ENCODE data around the gene TSG101.
A peak's percentile ranks its signal among the peaks of the same experiment; 100 is the strongest.

The TSG101 gene, protein sequence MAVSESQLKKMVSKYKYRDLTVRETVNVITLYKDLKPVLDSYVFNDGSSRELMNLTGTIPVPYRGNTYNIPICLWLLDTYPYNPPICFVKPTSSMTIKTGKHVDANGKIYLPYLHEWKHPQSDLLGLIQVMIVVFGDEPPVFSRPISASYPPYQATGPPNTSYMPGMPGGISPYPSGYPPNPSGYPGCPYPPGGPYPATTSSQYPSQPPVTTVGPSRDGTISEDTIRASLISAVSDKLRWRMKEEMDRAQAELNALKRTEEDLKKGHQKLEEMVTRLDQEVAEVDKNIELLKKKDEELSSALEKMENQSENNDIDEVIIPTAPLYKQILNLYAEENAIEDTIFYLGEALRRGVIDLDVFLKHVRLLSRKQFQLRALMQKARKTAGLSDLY

DNA sequence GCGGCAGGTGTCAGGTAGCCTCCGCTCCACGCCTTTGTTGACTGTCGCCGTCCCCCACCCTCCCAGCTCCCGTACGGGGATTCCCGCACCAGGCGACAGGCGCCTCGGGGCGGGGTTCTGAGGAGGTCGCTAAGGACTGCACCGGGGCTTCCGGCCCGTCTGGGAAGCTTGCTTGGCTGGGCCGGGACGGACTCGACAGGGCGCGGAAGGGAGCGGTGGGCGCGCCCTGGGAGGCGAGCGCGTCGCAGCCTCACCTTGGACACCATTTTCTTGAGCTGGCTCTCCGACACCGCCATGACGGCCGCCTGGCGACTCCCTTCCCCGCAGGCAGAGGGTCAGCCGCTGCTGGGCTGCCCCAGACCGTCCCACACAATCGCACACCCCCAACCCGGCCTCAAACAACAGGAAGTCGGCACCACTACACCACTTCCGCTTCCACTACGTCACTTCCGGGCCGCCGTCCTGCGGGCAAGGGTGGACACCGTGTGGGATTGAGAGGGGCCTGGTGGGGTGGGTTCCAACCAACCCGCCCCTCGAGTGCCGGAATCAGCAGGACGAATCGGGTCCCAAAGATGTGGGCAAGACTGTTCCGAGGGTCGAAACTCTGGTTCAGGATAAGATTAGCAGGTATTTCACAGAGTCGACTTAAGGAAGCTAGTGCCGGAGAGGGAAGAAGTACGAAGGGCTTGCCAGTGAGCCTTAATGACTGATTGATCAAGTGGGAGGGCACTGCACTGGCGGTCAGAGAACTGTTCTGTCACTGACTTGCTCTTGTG lies at the start of gene TSG101:
TSS of gene TSG101 (minus strand) at position 422 of the 776 bp plus-strand sequence. CDS start at position 296, 126 bp downstream.
- TF ChIP-seq, protein P1, sequence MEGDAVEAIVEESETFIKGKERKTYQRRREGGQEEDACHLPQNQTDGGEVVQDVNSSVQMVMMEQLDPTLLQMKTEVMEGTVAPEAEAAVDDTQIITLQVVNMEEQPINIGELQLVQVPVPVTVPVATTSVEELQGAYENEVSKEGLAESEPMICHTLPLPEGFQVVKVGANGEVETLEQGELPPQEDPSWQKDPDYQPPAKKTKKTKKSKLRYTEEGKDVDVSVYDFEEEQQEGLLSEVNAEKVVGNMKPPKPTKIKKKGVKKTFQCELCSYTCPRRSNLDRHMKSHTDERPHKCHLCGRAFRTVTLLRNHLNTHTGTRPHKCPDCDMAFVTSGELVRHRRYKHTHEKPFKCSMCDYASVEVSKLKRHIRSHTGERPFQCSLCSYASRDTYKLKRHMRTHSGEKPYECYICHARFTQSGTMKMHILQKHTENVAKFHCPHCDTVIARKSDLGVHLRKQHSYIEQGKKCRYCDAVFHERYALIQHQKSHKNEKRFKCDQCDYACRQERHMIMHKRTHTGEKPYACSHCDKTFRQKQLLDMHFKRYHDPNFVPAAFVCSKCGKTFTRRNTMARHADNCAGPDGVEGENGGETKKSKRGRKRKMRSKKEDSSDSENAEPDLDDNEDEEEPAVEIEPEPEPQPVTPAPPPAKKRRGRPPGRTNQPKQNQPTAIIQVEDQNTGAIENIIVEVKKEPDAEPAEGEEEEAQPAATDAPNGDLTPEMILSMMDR (IDR thresholded peaks at IDR 0.05; ENCODE audit: extremely low read depth, insufficient read depth, missing control alignments): no peak
- DNase-seq (ENCODE audit: low spot score): peak; percentile 92
- in situ Hi-C loops (cut with MboI; ENCODE audit: low pct_unique_long_range_greater_than_20kb, low sequenced_read_pairs, unreplicated experiment): loop anchor here (25.0 kb wide), 1 partner anchor 211 kb away; the partner anchor contains the start of gene IGSF22

DNA sequence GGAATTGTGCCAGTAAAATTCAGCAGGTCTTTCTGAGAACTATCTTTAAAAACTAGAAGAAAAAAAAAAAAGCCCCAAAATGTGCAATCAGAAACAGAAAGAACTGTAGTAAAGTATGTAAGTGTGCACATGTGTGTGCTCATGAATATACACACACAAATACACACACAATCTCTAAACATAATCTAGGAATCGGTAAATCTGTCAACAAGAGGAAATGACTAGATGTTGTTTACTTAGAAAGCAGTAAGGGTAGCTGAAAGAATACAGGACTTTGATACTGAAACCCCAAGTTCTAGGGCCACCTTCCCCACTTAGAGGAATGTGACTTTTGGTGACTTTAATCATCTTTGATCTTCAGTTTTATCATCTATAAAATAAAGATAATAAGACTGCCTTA lies 48.6 kb upstream of the TSG101 start:
- in situ Hi-C loops (cut with MboI; ENCODE audit: low pct_unique_long_range_greater_than_20kb, low sequenced_read_pairs, unreplicated experiment): no loop called here
- no peak for DNase-seq (ENCODE audit: low spot score)
- TF ChIP-seq, protein P1 (IDR thresholded peaks at IDR 0.05; ENCODE audit: extremely low read depth, insufficient read depth, missing control alignments): no peak

DNA sequence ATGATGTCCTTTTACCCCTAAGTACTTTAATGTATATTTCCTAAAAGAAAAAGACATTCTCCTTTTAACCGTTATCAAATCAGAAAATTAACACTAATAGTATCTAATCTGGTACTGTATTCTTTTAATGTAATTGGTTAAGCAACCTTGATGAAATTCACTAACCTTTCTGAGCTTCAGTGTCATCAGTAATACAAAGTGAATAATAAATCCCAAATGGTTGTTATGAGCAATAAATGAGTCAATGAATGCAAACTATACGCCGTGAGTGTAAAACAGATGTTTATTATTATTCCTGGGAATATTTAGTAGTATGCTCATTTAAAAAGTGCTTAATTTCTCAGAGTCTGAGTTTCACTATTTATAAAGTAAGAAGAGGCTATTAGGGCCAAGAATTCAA lies 40.3 kb upstream of the TSG101 start:
- no peak for DNase-seq (ENCODE audit: low spot score)
- TF ChIP-seq, protein P1 (IDR thresholded peaks at IDR 0.05; ENCODE audit: extremely low read depth, insufficient read depth, missing control alignments): no peak
- in situ Hi-C loops (cut with MboI; ENCODE audit: low pct_unique_long_range_greater_than_20kb, low sequenced_read_pairs, unreplicated experiment): no loop called here

DNA sequence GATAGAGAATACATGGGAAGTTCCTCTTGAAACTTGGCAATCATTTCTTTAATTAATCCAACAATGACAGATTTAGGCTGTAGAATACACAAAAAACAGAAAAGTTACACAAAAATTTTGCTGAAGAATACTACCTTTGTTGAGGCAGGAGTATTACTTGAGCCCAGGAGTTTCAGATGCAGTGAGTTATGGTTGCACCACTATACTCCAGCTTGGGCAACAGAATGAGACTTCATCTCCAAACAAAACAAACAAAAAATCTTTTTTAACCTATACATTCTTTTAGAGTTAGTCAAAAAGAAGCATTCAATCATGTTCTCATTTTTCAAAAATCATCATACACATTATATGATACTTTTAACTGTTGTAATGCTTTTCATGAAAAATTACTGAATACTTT lies 39.7 kb upstream of the TSG101 start:
- in situ Hi-C loops (cut with MboI; ENCODE audit: low pct_unique_long_range_greater_than_20kb, low sequenced_read_pairs, unreplicated experiment): no loop called here
- TF ChIP-seq, protein P1 (IDR thresholded peaks at IDR 0.05; ENCODE audit: extremely low read depth, insufficient read depth, missing control alignments): no peak
- no peak for DNase-seq (ENCODE audit: low spot score)

DNA sequence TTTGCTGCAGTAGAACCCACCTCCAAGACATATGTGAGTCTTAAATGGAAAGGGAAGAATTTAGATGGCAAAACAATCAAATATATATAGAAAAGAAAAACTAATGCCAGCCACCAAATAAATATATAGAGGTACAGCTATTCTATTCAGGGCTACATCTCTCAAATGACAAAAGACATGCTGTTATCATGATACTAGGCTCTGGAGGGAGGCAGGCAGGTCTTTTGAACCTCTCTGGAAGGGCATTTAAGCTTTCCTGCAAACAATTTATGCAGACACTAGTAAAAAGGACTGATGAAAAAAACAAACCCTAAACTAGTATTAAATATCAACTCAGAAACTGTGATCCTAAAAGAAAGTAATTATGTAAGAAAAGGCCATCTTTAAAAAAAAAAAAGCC lies 37.4 kb upstream of the TSG101 start:
- DNase-seq (ENCODE audit: low spot score): no peak
- TF ChIP-seq, protein P1 (IDR thresholded peaks at IDR 0.05; ENCODE audit: extremely low read depth, insufficient read depth, missing control alignments): no peak

DNA sequence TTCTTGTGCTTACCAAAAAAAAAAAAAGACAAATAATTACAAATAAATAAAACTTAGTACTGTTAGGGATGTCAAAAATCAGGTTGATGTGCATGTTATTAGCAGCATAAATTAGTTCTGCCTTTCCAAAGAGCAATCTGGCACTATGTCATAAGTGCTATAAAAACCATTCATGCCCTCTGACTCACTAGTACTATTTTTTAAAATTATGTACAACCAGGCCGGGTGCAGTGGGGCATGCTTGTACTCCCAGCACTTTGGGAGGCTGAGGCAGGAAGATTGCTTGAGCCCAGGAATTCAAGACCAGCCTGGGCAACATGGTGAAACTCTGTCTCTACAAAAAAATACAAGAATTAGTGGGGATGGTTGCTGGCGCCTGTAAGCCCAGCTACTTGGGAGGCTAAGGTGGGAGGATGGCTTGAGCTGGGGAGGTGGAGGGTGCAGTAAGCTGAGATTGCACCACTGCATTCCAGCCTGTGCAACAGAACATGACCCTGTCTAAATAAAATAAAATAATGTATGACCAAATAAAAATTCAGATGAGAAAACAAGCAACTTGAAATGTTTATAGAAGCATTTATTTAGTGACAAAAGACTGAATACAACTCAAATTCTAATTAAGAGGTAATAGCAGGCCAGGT lies 36.5 kb upstream of the TSG101 start:
- DNase-seq (ENCODE audit: low spot score): no peak
- TF ChIP-seq, protein P1 (IDR thresholded peaks at IDR 0.05; ENCODE audit: extremely low read depth, insufficient read depth, missing control alignments): no peak

More for the DNA sequence above, 37.4 kb upstream of the TSG101 start:
- in situ Hi-C loops (cut with MboI; ENCODE audit: low pct_unique_long_range_greater_than_20kb, low sequenced_read_pairs, unreplicated experiment): no loop called here

More for the DNA sequence above, 36.5 kb upstream of the TSG101 start:
- in situ Hi-C loops (cut with MboI; ENCODE audit: low pct_unique_long_range_greater_than_20kb, low sequenced_read_pairs, unreplicated experiment): no loop called here

All from GM13977 (cell line).